ENCODE measurements around the gene CPLX3. TPM values are rescaled to one million over a fixed set of nuclear protein-coding genes. Genes with fewer than 3 reads are reported as not detected.

Gene CPLX3
- total and polyA plus RNA-seq, 4 donors: 0.05 to 0.13 TPM; not detected in 2

- no peaks in the 10 kb centered on the region for H3K9me3 ChIP-seq (ENCODE audit: control insufficient read depth, low read length)
- H3K27ac ChIP-seq (ENCODE audit: low read depth in 1 of 2, low read length in 2 of 2): peak overlapping the region in 1 of 2 donors; percentile 61
- no peaks in the 10 kb centered on the region for H3K27me3 ChIP-seq (ENCODE audit: control insufficient read depth in 1 of 2, insufficient read depth in 2 of 2, low read length in 1 of 2)
- intact Hi-C loops (cut with DNase I): loop anchor here (5.0 to 10.0 kb wide), 3 partner anchors 51 to 94 kb away; partner anchors contain the start of genes COX5A (in 1 of the 2) and MPI (in 1 of the 2)
- ATAC-seq (ENCODE audit: low FRiP score): no peak
- H3K36me3 ChIP-seq (ENCODE audit: control insufficient read depth in 1 of 2, insufficient read depth in 2 of 2, low read length in 1 of 2): peaks cover 0 to 4% of the 10 kb centered on the region in 2 donors
- no peaks in the 10 kb centered on the region for H3K4me1 ChIP-seq (ENCODE audit: control insufficient read depth in 1 of 2, insufficient read depth in 2 of 2, low read length in 2 of 2)
- peak overlapping the region; percentile 6 to 29 for H3K4me3 ChIP-seq (ENCODE audit: low read length in 2 of 2)
- no peak for DNase-seq
- 19 to 21% methylated on average over 18 of the region's 18 CpGs for WGBS, 2 donors
Measured at GRCh38 chr15:74843445-74843828, 17.0 kb downstream of the CPLX3 start.

- no peaks in the 10 kb centered on the region for H3K9me3 ChIP-seq (ENCODE audit: control insufficient read depth, low read length)
- DNase-seq (peak in 1 of 2 donors; percentile 63), ATAC-seq (ENCODE audit: low FRiP score) (no peak)
- H3K4me3 ChIP-seq (ENCODE audit: low read length in 2 of 2): no peak overlapping the region
- intact Hi-C loops (cut with DNase I): loop anchor here (5.0 to 10.0 kb wide), 3 partner anchors 51 to 93 kb away; partner anchors contain the start of genes COX5A (in 1 of the 2) and MPI (in 1 of the 2)
- no peaks in the 10 kb centered on the region for H3K27me3 ChIP-seq (ENCODE audit: control insufficient read depth in 1 of 2, insufficient read depth in 2 of 2, low read length in 1 of 2)
- 69 to 71% methylated on average over 12 of the region's 12 CpGs for WGBS, 2 donors
- no peaks in the 10 kb centered on the region for H3K4me1 ChIP-seq (ENCODE audit: control insufficient read depth in 1 of 2, insufficient read depth in 2 of 2, low read length in 2 of 2)
- no peak overlapping the region for H3K27ac ChIP-seq (ENCODE audit: low read depth in 1 of 2, low read length in 2 of 2)
- H3K36me3 ChIP-seq (ENCODE audit: control insufficient read depth in 1 of 2, insufficient read depth in 2 of 2, low read length in 1 of 2): peaks cover 0 to 4% of the 10 kb centered on the region in 2 donors
Measured at GRCh38 chr15:74843891-74844299, 17.5 kb downstream of the CPLX3 start.

GRCh38 chr15:74844319-74845207 lies 18.1 kb downstream of the CPLX3 start:
- H3K4me3 ChIP-seq (ENCODE audit: low read length in 2 of 2): no peak overlapping the region
- H3K4me1 ChIP-seq (ENCODE audit: control insufficient read depth in 1 of 2, insufficient read depth in 2 of 2, low read length in 2 of 2): no peaks in the 10 kb centered on the region
- WGBS, 2 donors: 77 to 78% methylated on average over 12 of the region's 12 CpGs
- no peaks in the 10 kb centered on the region for H3K27me3 ChIP-seq (ENCODE audit: control insufficient read depth in 1 of 2, insufficient read depth in 2 of 2, low read length in 1 of 2)
- H3K36me3 ChIP-seq (ENCODE audit: control insufficient read depth in 1 of 2, insufficient read depth in 2 of 2, low read length in 1 of 2): peaks cover 0 to 4% of the 10 kb centered on the region in 2 donors
- intact Hi-C loops (cut with DNase I): loop anchor here (5.0 to 10.0 kb wide), 3 partner anchors 50 to 93 kb away; partner anchors contain the start of genes COX5A (in 1 of the 2) and MPI (in 1 of the 2)
- H3K27ac ChIP-seq (ENCODE audit: low read depth in 1 of 2, low read length in 2 of 2): no peak overlapping the region
- ATAC-seq (ENCODE audit: low FRiP score): no peak
- no peak for DNase-seq
- no peaks in the 10 kb centered on the region for H3K9me3 ChIP-seq (ENCODE audit: control insufficient read depth, low read length)

GRCh38 chr15:74845208-74845568 lies 18.8 kb downstream of the CPLX3 start:
- H3K4me1 ChIP-seq (ENCODE audit: control insufficient read depth in 1 of 2, insufficient read depth in 2 of 2, low read length in 2 of 2): no peaks in the 10 kb centered on the region
- intact Hi-C loops (cut with DNase I): loop anchor here in 1 of 2 donors (10.0 kb wide), 1 partner anchor 50 kb away; the partner anchor contains the start of gene MPI
- ATAC-seq (ENCODE audit: low FRiP score): no peak
- H3K36me3 ChIP-seq (ENCODE audit: control insufficient read depth in 1 of 2, insufficient read depth in 2 of 2, low read length in 1 of 2): peaks cover 0 to 5% of the 10 kb centered on the region in 2 donors
- no peaks in the 10 kb centered on the region for H3K27me3 ChIP-seq (ENCODE audit: control insufficient read depth in 1 of 2, insufficient read depth in 2 of 2, low read length in 1 of 2)
- H3K27ac ChIP-seq (ENCODE audit: low read depth in 1 of 2, low read length in 2 of 2): no peak overlapping the region
- no peak for DNase-seq
- H3K4me3 ChIP-seq (ENCODE audit: low read length in 2 of 2): no peak overlapping the region
- 78 to 79% methylated on average over 5 of the region's 5 CpGs for WGBS, 2 donors
- H3K9me3 ChIP-seq (ENCODE audit: control insufficient read depth, low read length): no peaks in the 10 kb centered on the region

GRCh38 chr15:74845581-74845980 lies 19.2 kb downstream of the CPLX3 start:
- Histone ChIP-seq H3K4me1 (ENCODE audit: control insufficient read depth in 1 of 2, insufficient read depth in 2 of 2, low read length in 2 of 2) (no peaks in the 10 kb centered on the region), H3K36me3 (ENCODE audit: control insufficient read depth in 1 of 2, insufficient read depth in 2 of 2, low read length in 1 of 2) (peaks cover 0 to 7% of the 10 kb centered on the region in 2 donors), H3K9me3 (ENCODE audit: control insufficient read depth, low read length) (no peaks in the 10 kb centered on the region), H3K27ac (ENCODE audit: low read depth in 1 of 2, low read length in 2 of 2) (no peak overlapping the region), H3K4me3 (ENCODE audit: low read length in 2 of 2) (no peak overlapping the region), H3K27me3 (ENCODE audit: control insufficient read depth in 1 of 2, insufficient read depth in 2 of 2, low read length in 1 of 2) (no peaks in the 10 kb centered on the region)
- ATAC-seq (ENCODE audit: low FRiP score) (no peak), DNase-seq (no peak)
- intact Hi-C loops (cut with DNase I): loop anchor here in 1 of 2 donors (10.0 kb wide), 1 partner anchor 49 kb away; the partner anchor contains the start of gene MPI
- 87 to 89% methylated on average over 4 of the region's 4 CpGs for WGBS, 2 donors

- 52 to 63% methylated on average over 3 of the region's 3 CpGs for WGBS, 2 donors
- no peaks in the 10 kb centered on the region for H3K9me3 ChIP-seq (ENCODE audit: control insufficient read depth, low read length)
- H3K27ac ChIP-seq (ENCODE audit: low read depth in 1 of 2, low read length in 2 of 2): no peak overlapping the region
- no peaks in the 10 kb centered on the region for H3K4me1 ChIP-seq (ENCODE audit: control insufficient read depth in 1 of 2, insufficient read depth in 2 of 2, low read length in 2 of 2)
- intact Hi-C loops (cut with DNase I): loop anchor here in 1 of 2 donors (10.0 kb wide), 1 partner anchor 47 kb away; the partner anchor contains the start of gene MPI
- ATAC-seq (ENCODE audit: low FRiP score): no peak
- peaks cover 0 to 13% of the 10 kb centered on the region in 2 donors for H3K36me3 ChIP-seq (ENCODE audit: control insufficient read depth in 1 of 2, insufficient read depth in 2 of 2, low read length in 1 of 2)
- DNase-seq: no peak
- H3K27me3 ChIP-seq (ENCODE audit: control insufficient read depth in 1 of 2, insufficient read depth in 2 of 2, low read length in 1 of 2): no peaks in the 10 kb centered on the region
- H3K4me3 ChIP-seq (ENCODE audit: low read length in 2 of 2): no peak overlapping the region
Measured at GRCh38 chr15:74847432-74847831, 21.0 kb downstream of the CPLX3 start.

- WGBS, 2 donors: 96 to 97% methylated on average over 4 of the region's 4 CpGs
- H3K36me3 ChIP-seq (ENCODE audit: control insufficient read depth in 1 of 2, insufficient read depth in 2 of 2, low read length in 1 of 2): peaks cover 0 to 14% of the 10 kb centered on the region in 2 donors
- DNase-seq (no peak), ATAC-seq (ENCODE audit: low FRiP score) (no peak)
- intact Hi-C loops (cut with DNase I): no loop called here
- H3K4me3 ChIP-seq (ENCODE audit: low read length in 2 of 2): no peak overlapping the region
- H3K9me3 ChIP-seq (ENCODE audit: control insufficient read depth, low read length): no peaks in the 10 kb centered on the region
- no peaks in the 10 kb centered on the region for H3K27me3 ChIP-seq (ENCODE audit: control insufficient read depth in 1 of 2, insufficient read depth in 2 of 2, low read length in 1 of 2)
- H3K27ac ChIP-seq (ENCODE audit: low read depth in 1 of 2, low read length in 2 of 2): no peak overlapping the region
- H3K4me1 ChIP-seq (ENCODE audit: control insufficient read depth in 1 of 2, insufficient read depth in 2 of 2, low read length in 2 of 2): no peaks in the 10 kb centered on the region
Measured at GRCh38 chr15:74850393-74850792, 24.0 kb downstream of the CPLX3 start.

GRCh38 chr15:74851960-74852359 lies 25.5 kb downstream of the CPLX3 start:
- peaks cover 0 to 12% of the 10 kb centered on the region in 2 donors for H3K36me3 ChIP-seq (ENCODE audit: control insufficient read depth in 1 of 2, insufficient read depth in 2 of 2, low read length in 1 of 2)
- 90 to 94% methylated on average over 6 to 7 of the region's 7 CpGs for whole genome bisulfite sequencing, 2 donors
- DNase-seq (no peak), ATAC-seq (ENCODE audit: low FRiP score) (no peak)
- no peak overlapping the region for H3K27ac ChIP-seq (ENCODE audit: low read depth in 1 of 2, low read length in 2 of 2)
- H3K9me3 ChIP-seq (ENCODE audit: control insufficient read depth, low read length): no peaks in the 10 kb centered on the region
- H3K4me1 ChIP-seq (ENCODE audit: control insufficient read depth in 1 of 2, insufficient read depth in 2 of 2, low read length in 2 of 2): no peaks in the 10 kb centered on the region
- no peak overlapping the region for H3K4me3 ChIP-seq (ENCODE audit: low read length in 2 of 2)
- no peaks in the 10 kb centered on the region for H3K27me3 ChIP-seq (ENCODE audit: control insufficient read depth in 1 of 2, insufficient read depth in 2 of 2, low read length in 1 of 2)
- intact Hi-C loops (cut with DNase I): no loop called here

All from aorta (tissue), 5 donors.